DLD1 (cell line): ENCODE measurements around the gene EFTUD2.
"Not testable (repeated sequence)": the region's sequence is repeated elsewhere in the genome, so short reads cannot be mapped to it uniquely, and the experiment has no call there.

Experiments used
- in situ Hi-C: cut with HindIII; loops from 2 replicates; pipeline ENCODE4 v1.10.0; 2017; ENCODE audit warnings: low sequenced_read_pairs

The EFTUD2 gene

GRCh38 chr17:44818508-44818907 is 80.7 kb downstream of the EFTUD2 start:
- in situ Hi-C loops, result not testable (repeated sequence)

- in situ Hi-C loops, result no loop called here
Measured at GRCh38 chr17:44812263-44812662, 87.0 kb downstream of the EFTUD2 start.

DNA sequence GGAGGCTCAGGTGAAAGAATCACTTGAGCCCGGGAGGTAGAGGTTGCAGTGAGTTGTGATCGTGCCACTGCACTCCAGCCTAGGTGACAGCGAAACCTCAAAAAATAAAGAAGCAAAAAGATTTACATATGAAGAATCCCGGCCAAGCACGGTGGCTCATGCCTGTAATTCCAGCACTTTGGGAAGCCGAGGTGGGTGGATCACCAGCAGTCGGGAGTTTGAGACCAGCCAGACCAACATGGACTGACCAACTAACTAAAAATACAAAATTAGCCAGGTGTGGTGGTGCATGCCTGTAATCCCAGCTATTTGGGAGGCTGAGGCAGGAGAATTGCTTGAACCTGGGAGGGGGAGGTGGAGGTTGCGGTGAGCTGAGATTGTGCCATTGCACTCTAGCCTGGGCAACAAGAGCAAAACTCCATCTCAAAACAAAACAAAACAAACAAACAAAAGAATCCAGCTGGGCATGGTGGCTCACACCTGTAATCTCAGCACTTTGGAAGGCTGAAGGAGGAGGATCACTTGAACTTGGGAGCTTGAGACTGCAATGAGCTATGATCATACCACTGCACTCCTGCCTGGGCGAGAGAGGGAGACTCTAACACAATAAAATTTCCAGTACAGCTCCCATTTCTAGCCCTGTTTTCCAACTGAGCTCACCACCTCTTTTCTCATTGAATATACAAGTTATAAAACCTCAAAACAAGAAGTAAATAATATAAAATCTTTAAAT is 90.4 kb downstream of the EFTUD2 start:
- in situ Hi-C loops, result not testable (repeated sequence)

- in situ Hi-C loops, result no loop called here
Measured at GRCh38 chr17:44808156-44808555, 91.1 kb downstream of the EFTUD2 start.

- in situ Hi-C loops, result no loop called here
Measured at GRCh38 chr17:44807817-44808155, 91.5 kb downstream of the EFTUD2 start.

DNA sequence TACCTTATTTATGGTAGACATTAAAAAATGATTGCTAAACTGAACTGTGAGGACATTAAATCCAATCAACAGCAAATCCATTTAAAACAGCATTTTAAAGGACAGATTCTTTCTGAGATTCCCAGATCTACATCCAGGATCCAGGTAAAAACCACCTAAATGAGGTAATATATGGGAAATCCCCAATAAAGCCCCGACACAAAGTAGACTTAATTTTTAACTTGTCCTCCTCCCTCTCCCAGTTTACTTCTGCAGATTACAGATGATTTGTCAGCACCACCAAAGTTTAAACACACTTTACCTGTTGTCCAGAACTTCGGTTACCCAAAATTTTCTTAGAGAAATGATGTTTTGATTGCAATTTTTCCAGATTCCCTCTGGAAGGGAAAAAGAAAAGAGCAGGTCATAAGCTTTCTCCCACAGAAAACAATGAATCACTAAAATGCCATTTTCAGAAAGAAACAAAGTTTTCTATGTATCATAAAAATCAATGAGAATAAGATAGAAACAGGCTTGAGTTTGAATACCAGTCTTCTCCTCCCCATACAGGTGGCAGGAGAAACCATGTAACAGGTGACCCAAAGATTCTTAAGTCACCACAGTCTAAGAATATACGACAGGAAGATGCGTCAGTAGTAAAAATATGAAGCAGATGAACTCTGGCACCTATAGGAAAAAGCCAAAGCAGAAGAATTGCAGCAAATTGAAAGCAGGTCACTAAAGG is 92.0 kb downstream of the EFTUD2 start:
- in situ Hi-C loops, result no loop called here

DNA sequence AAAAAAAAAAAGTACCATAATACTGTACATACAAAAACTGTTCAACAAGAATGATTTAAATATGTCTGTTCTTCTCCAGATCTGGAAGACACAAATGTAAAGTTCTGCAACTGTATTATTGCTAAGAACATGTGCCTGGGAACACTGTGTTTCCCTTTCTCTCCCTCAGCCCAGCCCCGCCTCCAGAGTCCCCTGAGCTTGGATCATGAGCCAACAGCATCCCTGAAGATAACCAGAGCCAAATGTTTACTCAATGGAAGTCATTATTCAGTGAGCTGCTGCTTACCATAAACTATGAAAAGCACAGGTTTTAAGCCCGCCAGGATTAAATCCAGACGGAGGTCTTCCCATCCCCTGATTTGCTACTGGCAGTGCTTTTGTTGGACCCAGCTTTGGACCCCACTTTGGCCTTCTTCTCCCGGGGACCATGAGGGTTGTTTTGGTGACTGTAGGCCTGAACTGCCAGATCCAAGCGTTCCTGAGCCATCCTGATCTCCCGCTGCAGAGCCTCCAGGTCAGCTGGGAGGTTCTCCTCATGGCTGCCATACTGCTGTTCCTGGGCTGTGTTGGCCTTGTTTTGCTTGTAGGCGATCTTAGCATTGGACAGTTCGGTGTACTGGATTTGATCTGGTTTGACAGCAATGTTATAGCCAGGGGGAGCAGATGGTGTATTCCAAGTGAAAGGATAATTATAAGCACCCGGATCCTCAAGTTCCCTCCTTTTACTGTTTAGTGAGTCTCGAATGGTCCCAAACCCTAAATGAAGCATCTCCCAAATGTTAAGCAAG is 94.7 kb downstream of the EFTUD2 start:
- in situ Hi-C loops, result no loop called here

DNA sequence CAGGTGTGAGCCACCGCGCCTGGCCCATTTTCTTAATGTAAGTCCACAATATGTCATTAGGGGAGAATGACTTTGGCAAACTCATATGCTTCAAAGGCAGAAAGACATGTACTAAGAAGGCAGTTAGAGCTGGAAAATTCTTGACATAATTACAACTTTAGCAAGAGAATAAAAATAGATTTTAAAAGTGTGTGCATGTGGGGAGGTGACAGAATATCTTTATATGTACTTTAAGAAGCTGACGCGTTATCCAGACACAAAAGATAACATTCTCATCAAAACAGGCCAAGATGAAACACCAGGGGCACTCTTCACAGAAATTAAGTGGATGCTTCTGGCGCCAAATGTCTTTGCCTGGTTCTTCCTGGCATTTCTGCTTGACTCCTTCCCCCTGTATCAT is 97.4 kb downstream of the EFTUD2 start:
- in situ Hi-C loops, result no loop called here
